ENCODE results near the gene TGFBR1.

Gene TGFBR1

GRCh38 chr9:99107421-99107820 lies 2.5 kb downstream of the TGFBR1 start:
- DNase-seq (ENCODE audit: low read depth in 2 of 2), result no peak

GRCh38 chr9:99108131-99108530 lies 3.2 kb downstream of the TGFBR1 start:
- DNase-seq (ENCODE audit: low read depth in 2 of 2), result no peak

- no peak for DNase-seq (ENCODE audit: low read depth in 2 of 2)
Measured at GRCh38 chr9:99109522-99109921, 4.6 kb downstream of the TGFBR1 start.

- no peak for DNase-seq (ENCODE audit: low read depth in 2 of 2)
Measured at GRCh38 chr9:99112750-99113413, 8.0 kb downstream of the TGFBR1 start.

- DNase-seq (ENCODE audit: low read depth in 2 of 2), result no peak
Measured at GRCh38 chr9:99113414-99114048, 8.6 kb downstream of the TGFBR1 start.

- no peak for DNase-seq (ENCODE audit: low read depth in 2 of 2)
Measured at GRCh38 chr9:99114049-99114440, 9.1 kb downstream of the TGFBR1 start.

GRCh38 chr9:99114846-99115500 lies 10.1 kb downstream of the TGFBR1 start:
- no peak for DNase-seq (ENCODE audit: low read depth in 2 of 2)

- DNase-seq (ENCODE audit: low read depth in 2 of 2), result no peak
Measured at GRCh38 chr9:99116003-99116411, 11.1 kb downstream of the TGFBR1 start.

GRCh38 chr9:99118782-99119466 lies 14.0 kb downstream of the TGFBR1 start:
- DNase-seq (ENCODE audit: low read depth in 2 of 2), result no peak

GRCh38 chr9:99119976-99120655 lies 15.2 kb downstream of the TGFBR1 start:
- no peak for DNase-seq (ENCODE audit: low read depth in 2 of 2)

- DNase-seq (ENCODE audit: low read depth in 2 of 2), result no peak
Measured at GRCh38 chr9:99121604-99122003, 16.7 kb downstream of the TGFBR1 start.

- DNase-seq (ENCODE audit: low read depth in 2 of 2), result no peak
Measured at GRCh38 chr9:99124534-99125255, 19.8 kb downstream of the TGFBR1 start.

GRCh38 chr9:99125446-99125845 lies 20.5 kb downstream of the TGFBR1 start:
- DNase-seq (ENCODE audit: low read depth in 2 of 2), result no peak

- no peak for DNase-seq (ENCODE audit: low read depth in 2 of 2)
Measured at GRCh38 chr9:99126312-99126711, 21.4 kb downstream of the TGFBR1 start.

- DNase-seq (ENCODE audit: low read depth in 2 of 2), result no peak
Measured at GRCh38 chr9:99127356-99128132, 22.6 kb downstream of the TGFBR1 start.

GRCh38 chr9:99128133-99128406 lies 23.2 kb downstream of the TGFBR1 start:
- DNase-seq (ENCODE audit: low read depth in 2 of 2), result no peak

GRCh38 chr9:99129091-99129490 lies 24.2 kb downstream of the TGFBR1 start:
- DNase-seq (ENCODE audit: low read depth in 2 of 2), result no peak

GRCh38 chr9:99130069-99130468 lies 25.2 kb downstream of the TGFBR1 start:
- no peak for DNase-seq (ENCODE audit: low read depth in 2 of 2)

- DNase-seq (ENCODE audit: low read depth in 2 of 2), result no peak
Measured at GRCh38 chr9:99133145-99133544, 28.2 kb downstream of the TGFBR1 start.

- DNase-seq (ENCODE audit: low read depth in 2 of 2), result no peak
Measured at GRCh38 chr9:99134893-99135341, 30.0 kb downstream of the TGFBR1 start.

GRCh38 chr9:99135456-99135855 lies 30.5 kb downstream of the TGFBR1 start:
- DNase-seq (ENCODE audit: low read depth in 2 of 2), result no peak
